Aorta (tissue), 5 donors: ENCODE measurements around the gene MRFAP1L1. TPM values are rescaled to one million over a fixed set of nuclear protein-coding genes. Genes with fewer than 3 reads are reported as not detected.
"Not testable (repeated sequence)": the region's sequence is repeated elsewhere in the genome, so short reads cannot be mapped to it uniquely, and the experiment has no call there.

ENCODE experiments used
- ATAC-seq: fragments of 200-7000 bp; cut with Tn5 transposase; one replicate; pipeline ENCODE4 v1.9.1; 2022; ENCODE audit warnings: moderate library complexity; ENCODE audit not compliant: low FRiP score
- DNase-seq, 2 donors: peaks; one replicate each; pipeline ENCODE4 v3.0.0-alpha.2; 2020
- H3K27ac ChIP-seq, 2 donors: one replicate each; pipeline ENCODE4 v1.5.1; 2013; ENCODE audit warnings: low read length in 2 of 2, mild to moderate bottlenecking in 2 of 2, moderate library complexity in 2 of 2, control low read depth in 1 of 2, inconsistent platforms in 1 of 2, low read depth in 1 of 2
- H3K27me3 ChIP-seq, 2 donors: one replicate each; pipeline ENCODE4 v1.6.1; 2013; ENCODE audit warnings: control low read depth in 1 of 2, low read length in 1 of 2, mild to moderate bottlenecking in 1 of 2, moderate library complexity in 1 of 2; ENCODE audit not compliant: insufficient read depth in 2 of 2, control insufficient read depth in 1 of 2
- H3K36me3 ChIP-seq, 2 donors: one replicate each; pipeline ENCODE4 v1.6.1; 2013; ENCODE audit warnings: control low read depth in 1 of 2, low read length in 1 of 2, mild to moderate bottlenecking in 1 of 2; ENCODE audit not compliant: insufficient read depth in 2 of 2, control insufficient read depth in 1 of 2
- H3K4me1 ChIP-seq, 2 donors: one replicate each; pipeline ENCODE4 v1.6.1; 2013; ENCODE audit warnings: low read length in 2 of 2, control low read depth in 1 of 2, mild to moderate bottlenecking in 1 of 2, moderate library complexity in 1 of 2; ENCODE audit not compliant: insufficient read depth in 2 of 2, control insufficient read depth in 1 of 2
- H3K4me3 ChIP-seq, 2 donors: one replicate each; pipeline ENCODE4 v1.5.1; 2013; ENCODE audit warnings: low read length in 2 of 2, control low read depth in 1 of 2, mild to moderate bottlenecking in 1 of 2
- H3K9me3 ChIP-seq: one replicate; pipeline ENCODE4 v1.6.1; 2013; ENCODE audit warnings: mild to moderate bottlenecking, low read length; ENCODE audit not compliant: control insufficient read depth
- WGBS, 2 donors: extraction: QIAGEN DNeasy Blood & Tissue Kit; methylation state at CpG; one replicate each; pipeline ENCODE4 v1.1.7; 2013; 5-methylcytosine and 5-hydroxymethylcytosine counted together
- intact Hi-C, 2 donors: fragments of 100-400 bp; cut with DNase I; formaldehyde crosslinking; loops; one replicate each; pipeline versions ENCODE4 v1.14.2 to v1.15.0; 2022
- polyA plus RNA-seq, 2 donors: library from polyadenylated mRNA; stranded (reverse); fragments of 200-250 nt; gene quantifications; one replicate each; pipeline ENCODE4 v1.2.3, GENCODE V29; 2013
- total RNA-seq, 2 donors: library from RNA; stranded (reverse); fragmentation: NEBNext Ultra II Directional; extraction: Animal tissue kit (Norgen Biotek cat#: 25700); gene quantifications; one replicate each; pipeline ENCODE4 v1.2.1, GENCODE V29; 2021
- donor health status: healthy with polysubstance abuse.
- donor health status: Bipolar disorder and iron deficiency.
- donor health status: DM: no; HTN: no; CAD: no.
- donor health status: DM: no; HTN: no; CAD: no.
- donor health status: DM: yes; HTN: yes; CAD: no.

MRFAP1L1 gene
- total and polyA plus RNA-seq, 4 donors, result 38.3 to 91.0 (median 45.7) TPM

DNA sequence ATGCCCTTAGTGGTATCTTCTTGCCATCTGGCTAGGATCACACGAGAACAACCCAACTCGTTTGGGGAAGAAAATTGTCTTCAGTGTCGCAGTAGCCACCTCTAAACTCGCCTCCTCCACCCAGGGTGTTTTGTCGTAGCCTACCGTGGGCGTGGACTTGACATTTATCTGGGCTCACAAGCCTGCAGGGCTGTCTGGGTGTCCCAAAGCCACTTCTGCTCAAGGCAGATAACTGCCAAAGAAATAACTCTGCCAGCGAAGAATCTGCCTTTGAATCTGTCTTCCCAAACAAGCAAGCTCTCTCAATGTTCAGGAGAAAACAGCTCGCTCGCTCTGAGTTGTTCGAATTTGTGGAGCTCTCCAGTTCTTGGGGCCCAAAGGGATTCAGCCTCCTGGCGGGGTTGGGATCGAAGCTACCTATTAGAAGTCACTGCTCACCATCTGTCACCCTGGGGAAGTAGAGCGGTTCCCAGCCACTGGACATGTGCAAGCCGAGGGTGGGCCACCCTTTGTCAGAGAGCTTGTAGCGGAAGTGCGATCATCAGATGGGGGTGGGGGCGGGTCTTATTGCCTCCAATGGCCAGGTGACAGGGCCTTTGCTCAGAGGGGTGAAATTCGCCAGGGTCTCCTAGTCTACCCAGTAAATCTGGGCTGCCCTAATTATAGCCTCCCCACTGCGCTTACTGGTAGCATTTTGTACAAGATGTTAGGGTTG is 21.1 kb upstream of the MRFAP1L1 start:
- intact Hi-C loops, result loop anchor here (5.0 kb wide), 2 partner anchors 42 to 52 kb away; partner anchors contain the start of gene KIAA0232 (in 1 of the 2)
- WGBS, 2 donors, result 81% methylated on average over 20 of the region's 20 CpGs

DNA sequence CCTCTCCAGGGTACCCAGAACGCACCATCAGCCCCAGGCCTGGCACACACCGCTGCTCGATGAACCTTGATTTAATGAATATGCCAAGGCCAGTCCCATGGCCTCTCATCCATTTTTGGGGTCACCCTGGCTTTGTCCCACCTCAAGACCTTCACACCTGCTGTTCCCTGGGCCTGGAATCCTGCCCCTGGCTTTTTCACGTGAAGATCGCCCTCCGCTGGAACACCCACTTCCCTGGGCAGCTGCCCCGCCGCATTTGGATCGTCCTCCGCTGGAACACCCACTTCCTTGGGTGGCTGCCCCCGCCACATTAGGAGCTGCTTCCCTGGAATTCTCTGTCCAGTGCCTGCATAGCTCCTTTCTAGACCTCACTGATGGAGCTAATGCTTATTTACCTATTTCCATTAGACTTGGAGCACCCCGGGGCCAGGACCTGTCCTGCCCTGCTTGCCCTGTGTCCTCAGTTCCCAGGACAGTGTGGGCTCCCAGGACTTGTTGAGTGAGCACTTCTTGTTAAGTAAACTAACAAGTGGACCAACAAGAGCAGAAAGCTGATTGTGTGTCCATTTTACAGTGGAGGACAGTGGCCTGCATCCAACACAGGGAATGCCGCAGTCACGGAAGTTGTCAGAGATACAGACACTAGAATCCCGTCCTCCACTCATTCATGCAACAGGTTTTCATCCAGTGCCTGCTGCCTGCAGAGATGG is 18.8 kb upstream of the MRFAP1L1 start:
- DNase-seq, result no peak
- Histone ChIP-seq H3K27ac (no peak overlapping the region), H3K27me3 (no peaks in the 10 kb centered on the region), H3K4me1 (no peaks in the 10 kb centered on the region), H3K4me3 (no peak overlapping the region), H3K9me3 (no peaks in the 10 kb centered on the region), H3K36me3 (no peaks in the 10 kb centered on the region)
- intact Hi-C loops, result loop anchor here in 1 of 2 donors (10.0 kb wide), 1 partner anchor 346 kb away; no protein-coding TSS in a partner anchor
- no peak for ATAC-seq
- WGBS, 2 donors, result 86 to 91% methylated on average over 15 of the region's 15 CpGs

More for the DNA sequence above, 21.1 kb upstream of the MRFAP1L1 start:
- Histone ChIP-seq H3K4me1 (no peaks in the 10 kb centered on the region), H3K36me3 (no peaks in the 10 kb centered on the region), H3K27me3 (no peaks in the 10 kb centered on the region), H3K4me3 (no peak overlapping the region), H3K9me3 (no peaks in the 10 kb centered on the region), H3K27ac (no peak overlapping the region)
- ATAC-seq, result no peak
- DNase-seq, result no peak

DNA sequence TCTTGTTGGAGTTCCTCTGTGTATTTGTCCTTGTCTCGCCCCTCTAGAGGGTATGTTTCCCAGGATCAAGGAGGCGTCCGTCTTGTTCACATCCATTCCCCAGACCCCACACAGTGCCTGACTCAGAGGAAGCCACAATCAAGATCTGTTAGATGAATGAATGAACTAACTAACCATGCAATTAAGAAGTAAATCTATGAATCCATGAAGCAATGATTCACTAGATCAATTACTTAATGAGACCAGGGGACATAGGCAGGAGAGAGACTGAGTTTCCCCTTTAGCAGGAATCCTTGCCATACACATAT is 18.2 kb upstream of the MRFAP1L1 start:
- DNase-seq, result no peak
- H3K27me3 ChIP-seq, result no peaks in the 10 kb centered on the region
- H3K4me3 ChIP-seq, result no peak overlapping the region
- no peak for ATAC-seq
- no peaks in the 10 kb centered on the region for H3K36me3 ChIP-seq
- intact Hi-C loops, result loop anchor here in 1 of 2 donors (10.0 kb wide), 1 partner anchor 347 kb away; no protein-coding TSS in a partner anchor
- no peaks in the 10 kb centered on the region for H3K9me3 ChIP-seq
- 90 to 93% methylated on average over 3 of the region's 3 CpGs for WGBS, 2 donors
- no peak overlapping the region for H3K27ac ChIP-seq
- H3K4me1 ChIP-seq, result no peaks in the 10 kb centered on the region

DNA sequence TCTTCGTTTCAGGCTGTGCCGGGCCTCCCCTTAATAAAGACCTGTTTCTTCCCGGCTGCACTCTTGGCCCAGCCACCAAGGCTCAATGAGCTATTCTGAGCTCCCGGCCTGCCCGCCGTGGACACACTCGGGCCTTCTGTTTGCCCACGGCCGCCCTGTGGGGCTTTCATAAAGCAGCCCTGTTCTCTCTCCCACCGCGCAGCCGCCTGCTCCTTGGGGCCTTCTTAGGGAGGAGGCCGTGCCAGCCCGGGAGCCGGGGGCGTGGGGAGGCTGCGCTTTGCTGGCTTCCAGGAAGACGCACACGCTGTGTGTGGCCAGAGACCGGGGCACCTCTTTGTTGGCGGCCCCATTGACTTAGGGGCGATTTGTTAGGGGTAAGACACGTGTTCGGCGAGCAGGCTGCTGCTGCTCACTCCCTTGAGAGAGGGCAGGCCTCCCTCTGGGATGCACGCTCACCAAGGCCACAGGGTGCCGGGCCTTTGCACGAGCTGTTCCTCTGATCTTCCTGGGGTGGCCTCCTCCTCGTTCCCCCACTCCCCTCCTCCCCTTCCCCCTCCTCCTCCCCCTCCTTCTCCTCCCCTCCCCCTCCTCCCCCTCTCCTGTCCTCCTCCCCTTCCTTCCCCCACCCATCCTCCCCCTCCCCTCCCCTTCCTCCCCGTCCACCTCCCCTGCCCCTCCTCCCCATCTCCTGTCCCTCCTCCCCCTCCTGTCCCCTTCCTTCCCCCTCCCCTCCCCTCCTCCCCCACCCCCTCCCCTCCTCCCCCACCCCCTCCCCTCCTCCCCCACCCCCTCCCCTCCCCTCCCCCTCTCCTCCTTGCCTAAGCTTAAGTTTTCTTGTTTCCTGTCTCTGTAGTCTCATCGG is 17.6 kb upstream of the MRFAP1L1 start:
- no peaks in the 10 kb centered on the region for H3K9me3 ChIP-seq
- intact Hi-C loops, result loop anchor here in 1 of 2 donors (10.0 kb wide), 1 partner anchor 347 kb away; no protein-coding TSS in a partner anchor
- no peaks in the 10 kb centered on the region for H3K4me1 ChIP-seq
- no peaks in the 10 kb centered on the region for H3K27me3 ChIP-seq
- no peak for DNase-seq
- no peak for ATAC-seq
- H3K27ac ChIP-seq, result no peak overlapping the region
- H3K36me3 ChIP-seq, result no peaks in the 10 kb centered on the region
- WGBS, 2 donors, result 28 to 41% methylated on average over 25 to 31 of the region's 31 CpGs
- no peak overlapping the region for H3K4me3 ChIP-seq

DNA sequence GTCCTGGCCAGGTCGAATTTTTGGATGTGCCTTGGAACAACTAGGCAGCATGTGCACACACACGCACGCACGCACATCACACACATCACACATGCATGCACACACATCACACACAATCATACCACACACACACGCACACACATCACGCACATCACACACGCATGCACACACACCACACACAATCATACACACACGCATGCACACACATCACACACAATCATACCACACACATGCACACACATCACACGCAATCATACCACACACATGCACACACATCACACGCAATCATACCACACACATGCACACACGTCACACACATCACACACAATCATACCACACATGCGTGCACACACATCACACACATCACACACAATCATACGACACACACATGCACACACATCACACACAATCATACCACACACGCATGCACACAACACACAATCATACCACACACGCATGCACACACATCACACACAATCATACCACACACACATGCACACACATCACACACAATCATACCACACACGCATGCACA is 15.8 kb upstream of the MRFAP1L1 start:
- H3K4me1 ChIP-seq, H3K4me3 ChIP-seq, H3K9me3 ChIP-seq, H3K36me3 ChIP-seq, ATAC-seq, H3K27me3 ChIP-seq, H3K27ac ChIP-seq, DNase-seq: not testable (repeated sequence)
- intact Hi-C loops, result loop anchor here in 1 of 2 donors (10.0 kb wide), 1 partner anchor 349 kb away; no protein-coding TSS in a partner anchor
- 88 to 93% methylated on average over 16 of the region's 16 CpGs for WGBS, 2 donors

DNA sequence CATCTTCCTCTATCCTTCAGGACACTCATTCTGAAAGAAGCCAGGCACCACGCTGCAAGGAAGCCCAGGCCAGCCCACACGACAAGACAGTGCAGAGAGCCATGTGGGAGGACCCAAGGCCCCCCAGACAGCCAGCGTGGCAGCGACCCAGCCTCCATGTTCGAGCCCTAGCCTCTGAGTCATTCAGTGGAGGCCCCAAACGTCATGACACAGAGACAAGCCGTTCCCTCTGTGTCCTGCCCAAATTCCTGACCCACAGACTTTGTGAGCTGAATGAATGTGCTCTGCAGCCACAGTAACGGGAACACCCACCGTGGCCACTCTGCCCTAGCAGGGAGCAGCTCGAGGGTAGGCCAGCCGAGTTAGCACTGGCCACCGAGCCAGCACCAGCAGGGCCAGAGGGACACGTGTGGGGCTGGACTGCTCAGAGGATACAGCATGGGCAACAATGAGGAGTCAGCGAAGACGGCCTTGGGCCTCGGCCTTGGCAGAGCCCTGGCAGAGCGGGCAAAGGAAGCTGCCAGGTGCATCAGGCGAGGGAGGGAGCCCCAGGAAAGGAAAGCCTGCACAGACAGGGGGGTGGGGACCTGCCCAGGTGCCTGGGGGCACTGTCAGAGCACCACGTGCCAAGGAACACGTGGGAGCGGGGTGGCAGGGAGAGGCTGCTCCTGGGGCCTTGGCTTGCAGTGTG is 14.9 kb upstream of the MRFAP1L1 start:
- Histone ChIP-seq H3K36me3 (no peaks in the 10 kb centered on the region), H3K4me1 (no peaks in the 10 kb centered on the region), H3K27ac (no peak overlapping the region), H3K9me3 (no peaks in the 10 kb centered on the region), H3K27me3 (no peaks in the 10 kb centered on the region), H3K4me3 (no peak overlapping the region)
- no peak for ATAC-seq
- WGBS, 2 donors, result 87 to 93% methylated on average over 20 to 21 of the region's 21 CpGs
- intact Hi-C loops, result loop anchor here in 1 of 2 donors (10.0 kb wide), 1 partner anchor 350 kb away; no protein-coding TSS in a partner anchor
- DNase-seq, result no peak

DNA sequence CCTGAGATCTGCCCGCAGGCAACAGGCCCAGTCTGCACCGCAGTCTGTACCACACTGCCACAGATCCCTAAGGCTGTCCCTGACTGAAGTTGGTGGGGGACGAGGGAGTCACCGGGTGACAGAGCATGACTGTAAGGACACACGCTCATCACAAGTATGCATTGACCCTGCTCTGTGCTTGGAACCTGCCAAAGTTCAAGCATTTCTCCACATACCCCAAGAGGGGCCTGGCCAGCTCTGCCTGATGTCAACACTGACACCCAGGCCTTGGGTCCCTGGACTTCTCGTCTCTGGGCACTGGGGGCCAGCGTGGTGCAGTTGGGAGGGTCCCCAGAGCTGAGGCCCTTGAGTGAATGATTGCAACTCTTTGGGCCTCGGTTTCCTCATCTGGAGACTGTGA is 14.2 kb upstream of the MRFAP1L1 start:
- ATAC-seq (no peak), DNase-seq (no peak)
- 92 to 93% methylated on average over 8 of the region's 8 CpGs for WGBS, 2 donors
- intact Hi-C loops, result loop anchor here in 1 of 2 donors (10.0 kb wide), 1 partner anchor 351 kb away; no protein-coding TSS in a partner anchor
- H3K27ac ChIP-seq, result no peak overlapping the region
- no peaks in the 10 kb centered on the region for H3K4me1 ChIP-seq
- H3K27me3 ChIP-seq, result no peaks in the 10 kb centered on the region
- H3K4me3 ChIP-seq, result no peak overlapping the region
- H3K36me3 ChIP-seq, result no peaks in the 10 kb centered on the region
- H3K9me3 ChIP-seq, result no peaks in the 10 kb centered on the region

DNA sequence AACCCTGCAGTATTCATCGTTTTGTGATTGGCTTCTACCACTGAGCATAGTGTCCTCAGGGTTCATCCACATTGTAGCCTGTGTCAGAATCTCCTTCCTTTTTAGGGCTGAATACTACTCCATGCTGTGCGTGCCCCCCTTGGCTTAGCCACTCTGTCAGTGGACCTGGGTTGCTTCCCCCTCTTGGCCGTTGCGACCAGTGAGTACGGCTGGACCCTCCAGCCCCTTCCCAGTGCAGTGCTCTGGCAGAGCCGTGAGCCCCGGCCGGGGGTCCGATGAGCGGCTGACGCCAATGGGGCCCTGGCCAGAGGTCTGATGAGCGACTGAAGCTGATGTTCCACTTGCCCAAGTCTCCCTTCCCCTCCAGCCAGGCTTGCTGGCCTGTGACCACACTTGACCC is 13.2 kb upstream of the MRFAP1L1 start:
- DNase-seq (no peak), ATAC-seq (no peak)
- Histone ChIP-seq H3K27ac (no peak overlapping the region), H3K9me3 (no peaks in the 10 kb centered on the region), H3K4me3 (no peak overlapping the region), H3K4me1 (no peaks in the 10 kb centered on the region), H3K27me3 (no peaks in the 10 kb centered on the region), H3K36me3 (no peaks in the 10 kb centered on the region)
- intact Hi-C loops, result loop anchor here in 1 of 2 donors (10.0 kb wide), 1 partner anchor 352 kb away; no protein-coding TSS in a partner anchor
- WGBS, 2 donors, result 91 to 93% methylated on average over 12 of the region's 12 CpGs
